ENCODE results near the gene DHDDS. TPM values are rescaled to one million over a fixed set of nuclear protein-coding genes. Genes with fewer than 3 reads are reported as not detected.
A peak's percentile ranks its signal among the peaks of the same experiment; 100 is the strongest.

DHDDS gene
- total RNA-seq, 3 donors from 2014 or later = 72.9 to 137 (median 118) TPM

- Histone ChIP-seq H3K36me3 (ENCODE audit: low read depth) (no peaks in the 10 kb centered on the region), H3K4me3 (no peak overlapping the region), H3K4me1 (ENCODE audit: low read depth) (peaks cover 27% of the 10 kb centered on the region), H3K9me3 (no peaks in the 10 kb centered on the region)
- DNase-seq = peak; percentile 70 to 74 (median 73)
- TF ChIP-seq, protein P1, sequence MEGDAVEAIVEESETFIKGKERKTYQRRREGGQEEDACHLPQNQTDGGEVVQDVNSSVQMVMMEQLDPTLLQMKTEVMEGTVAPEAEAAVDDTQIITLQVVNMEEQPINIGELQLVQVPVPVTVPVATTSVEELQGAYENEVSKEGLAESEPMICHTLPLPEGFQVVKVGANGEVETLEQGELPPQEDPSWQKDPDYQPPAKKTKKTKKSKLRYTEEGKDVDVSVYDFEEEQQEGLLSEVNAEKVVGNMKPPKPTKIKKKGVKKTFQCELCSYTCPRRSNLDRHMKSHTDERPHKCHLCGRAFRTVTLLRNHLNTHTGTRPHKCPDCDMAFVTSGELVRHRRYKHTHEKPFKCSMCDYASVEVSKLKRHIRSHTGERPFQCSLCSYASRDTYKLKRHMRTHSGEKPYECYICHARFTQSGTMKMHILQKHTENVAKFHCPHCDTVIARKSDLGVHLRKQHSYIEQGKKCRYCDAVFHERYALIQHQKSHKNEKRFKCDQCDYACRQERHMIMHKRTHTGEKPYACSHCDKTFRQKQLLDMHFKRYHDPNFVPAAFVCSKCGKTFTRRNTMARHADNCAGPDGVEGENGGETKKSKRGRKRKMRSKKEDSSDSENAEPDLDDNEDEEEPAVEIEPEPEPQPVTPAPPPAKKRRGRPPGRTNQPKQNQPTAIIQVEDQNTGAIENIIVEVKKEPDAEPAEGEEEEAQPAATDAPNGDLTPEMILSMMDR (IDR thresholded peaks at IDR 0.05) = no peak
- no peak for ATAC-seq
- intact Hi-C loops (cut with DNase I, micrococcal nuclease) = no loop called here
Observed at GRCh38 chr1:26468911-26469310, 36.8 kb downstream of the DHDDS start.

DNA sequence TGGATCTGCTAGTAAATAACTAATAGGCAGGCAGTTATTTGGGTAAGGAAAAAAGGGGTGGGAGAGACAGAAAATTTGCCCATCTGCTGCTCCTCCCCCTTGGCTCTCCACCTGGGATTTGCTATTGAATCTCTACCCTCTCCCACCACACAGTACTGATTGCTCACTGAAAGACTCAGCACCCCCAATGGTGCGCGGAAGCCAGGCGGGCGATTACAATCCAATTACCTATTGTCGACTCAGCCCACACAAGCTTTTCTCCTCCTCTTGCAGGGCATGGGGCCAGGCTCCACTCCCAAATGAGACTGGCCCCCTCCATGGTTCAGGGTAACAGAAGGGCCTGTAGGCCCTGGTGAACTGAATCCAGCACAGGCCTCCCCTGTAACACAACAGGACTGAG lies 37.4 kb downstream of the DHDDS start:
- ATAC-seq (no peak), DNase-seq (peak in 2 of 3 donors; percentile 26 to 35)
- no peak overlapping the region for H3K4me3 ChIP-seq
- peaks cover 28% of the 10 kb centered on the region for H3K4me1 ChIP-seq (ENCODE audit: low read depth)
- TF ChIP-seq, protein P1 (IDR thresholded peaks at IDR 0.05) = no peak
- intact Hi-C loops (cut with DNase I, micrococcal nuclease) = no loop called here
- H3K36me3 ChIP-seq (ENCODE audit: low read depth) = no peaks in the 10 kb centered on the region
- no peaks in the 10 kb centered on the region for H3K9me3 ChIP-seq

DNA sequence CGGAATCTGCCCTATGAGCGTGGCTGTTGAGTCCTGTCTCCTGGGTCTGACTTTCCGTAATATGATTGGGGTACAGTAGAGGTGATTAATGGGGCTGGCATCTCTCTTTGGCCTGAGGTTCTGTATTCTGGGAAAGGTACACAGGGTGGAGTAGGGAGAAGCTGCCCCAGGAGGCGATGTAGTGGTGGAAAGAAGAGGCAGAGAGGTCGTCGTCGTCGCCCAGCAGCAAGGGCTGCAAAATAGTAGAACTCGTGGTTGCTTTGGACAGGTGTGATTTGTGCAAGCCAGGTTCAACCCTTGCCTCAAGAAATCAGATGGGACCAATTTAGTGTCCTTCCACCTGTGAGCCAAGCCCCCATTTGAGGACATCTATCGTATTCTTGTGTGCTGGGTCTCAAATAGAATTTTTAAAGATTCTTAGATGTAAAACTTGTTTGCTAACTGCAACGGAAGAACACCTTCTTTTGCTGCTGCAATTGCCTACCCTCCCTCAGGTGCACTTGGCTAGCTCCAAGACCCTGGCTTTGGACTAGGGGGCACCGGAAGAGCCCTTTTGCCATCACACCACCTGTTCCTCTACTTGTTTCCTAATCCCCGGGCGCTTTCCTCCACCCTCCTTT lies 38.9 kb downstream of the DHDDS start:
- Histone ChIP-seq H3K4me3 (no peak overlapping the region), H3K9me3 (no peaks in the 10 kb centered on the region), H3K36me3 (ENCODE audit: low read depth) (no peaks in the 10 kb centered on the region), H3K4me1 (ENCODE audit: low read depth) (peaks cover 28% of the 10 kb centered on the region)
- intact Hi-C loops (cut with DNase I, micrococcal nuclease) = no loop called here
- ATAC-seq = no peak
- peak in 1 of 3 donors; percentile 49 for DNase-seq
- TF ChIP-seq, protein P1 (IDR thresholded peaks at IDR 0.05) = no peak

DNA sequence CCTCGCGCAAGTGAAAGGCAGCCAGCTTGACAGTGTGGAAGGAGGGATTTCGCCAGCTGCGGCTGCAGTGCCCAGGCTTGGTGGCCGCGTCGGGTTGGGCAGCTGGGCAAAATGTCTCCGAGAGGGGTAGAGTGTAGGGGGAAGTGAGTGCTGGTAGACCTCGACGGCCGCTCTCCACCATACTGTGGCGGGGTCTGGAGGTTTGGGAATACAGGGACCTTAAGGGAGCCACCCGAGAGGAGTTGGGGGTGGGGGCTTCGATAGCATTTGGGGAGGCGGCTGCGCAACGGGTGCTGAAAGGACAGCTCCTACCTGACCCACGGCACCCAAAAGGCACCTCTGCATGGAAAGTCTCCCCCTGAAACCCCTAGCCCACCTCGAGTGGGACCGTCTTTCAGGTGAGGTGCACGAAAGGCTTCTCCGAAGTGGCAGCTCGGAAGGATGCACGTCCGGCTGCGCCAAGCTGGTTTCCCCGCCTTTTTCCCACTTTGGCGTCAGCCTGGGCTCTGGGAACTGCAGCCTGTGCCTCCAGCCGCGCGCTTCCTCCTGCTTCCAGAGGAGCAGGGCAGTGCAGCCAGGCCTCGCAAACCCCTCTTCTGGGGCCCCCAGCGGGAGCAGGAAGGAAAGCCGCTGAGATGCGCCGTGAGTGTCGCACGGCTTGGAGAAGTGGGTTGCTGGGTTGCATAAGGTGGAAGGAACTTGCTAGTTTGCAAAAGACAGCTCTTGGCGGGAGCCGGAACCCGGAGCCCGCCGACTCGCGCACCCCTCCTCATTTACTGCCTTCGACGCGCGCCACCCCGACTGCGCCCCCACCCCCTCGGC lies 39.6 kb downstream of the DHDDS start:
- ATAC-seq (peak; percentile 31), DNase-seq (peak; percentile 64 to 87 (median 78))
- intact Hi-C loops (cut with DNase I, micrococcal nuclease) = no loop called here
- Histone ChIP-seq H3K4me3 (no peak overlapping the region), H3K36me3 (ENCODE audit: low read depth) (no peaks in the 10 kb centered on the region), H3K9me3 (no peaks in the 10 kb centered on the region), H3K4me1 (ENCODE audit: low read depth) (peaks cover 28% of the 10 kb centered on the region)
- TF ChIP-seq, protein P1 (IDR thresholded peaks at IDR 0.05) = no peak

DNA sequence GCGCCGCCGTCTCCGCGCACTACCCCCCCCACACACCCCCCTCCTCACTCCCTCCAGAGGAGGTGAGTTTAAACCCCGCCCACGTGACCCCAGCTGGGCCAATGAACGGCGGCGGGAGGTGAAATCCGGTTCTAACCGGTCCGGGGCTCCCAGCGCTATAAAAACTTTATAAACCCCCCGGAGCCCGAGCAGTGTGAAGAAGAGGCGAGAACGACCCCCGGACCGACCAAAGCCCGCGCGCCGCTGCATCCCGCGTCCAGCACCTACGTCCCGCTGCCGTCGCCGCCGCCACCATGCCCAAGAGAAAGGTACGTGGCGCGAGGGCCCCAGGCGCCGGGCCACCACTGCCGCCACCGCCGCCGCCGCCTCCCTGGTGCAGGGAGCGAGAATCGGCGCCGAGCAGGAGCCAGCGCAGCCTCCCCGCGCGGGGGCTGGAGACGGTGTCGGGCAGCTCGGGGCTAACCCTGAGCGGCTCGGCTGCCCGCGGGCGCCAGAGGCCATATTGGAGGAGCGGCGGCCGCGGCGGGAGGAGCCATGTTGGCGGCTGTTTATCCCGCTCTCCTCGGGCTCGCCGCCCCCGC lies 40.3 kb downstream of the DHDDS start, which contains the start of gene HMGN2:
Gene HMGN2 (plus strand): TSS at position 121 of the 581 bp plus-strand sequence. CDS start 173 bp downstream, at position 294.
- H3K9me3 ChIP-seq = no peaks in the 10 kb centered on the region
- no peaks in the 10 kb centered on the region for H3K36me3 ChIP-seq (ENCODE audit: low read depth)
- peak within 1 kb of the TSS; percentile 96 for H3K4me3 ChIP-seq
- intact Hi-C loops (cut with DNase I, micrococcal nuclease) = no loop called here
- peak; percentile 91 to 95 (median 94) for DNase-seq
- TF ChIP-seq, protein P1 (IDR thresholded peaks at IDR 0.05) = no peak
- peaks cover 28% of the 10 kb centered on the region for H3K4me1 ChIP-seq (ENCODE audit: low read depth)
- peak; percentile 74 for ATAC-seq
